SU-DHL-6 (cell line): ENCODE measurements around the gene ARSD.

Experiments
- CTCF ChIP-seq: fragments of 200-600 bp; sonication (generic); IDR thresholded peaks from one replicate; pipeline ENCODE4 v1.5.1; 2017; ENCODE audit warnings: antibody characterized with exemption, mild to moderate bottlenecking, low read length, moderate library complexity; ENCODE audit not compliant: insufficient read depth, poor library complexity, severe bottlenecking
- EZH2phosphoT487 ChIP-seq: fragments of 200-600 bp; sonication (generic), shearing (Covaris generic); conservative IDR thresholded peaks from 2 replicates; pipeline ENCODE4 v1.6.1; 2018; ENCODE audit warnings: mild to moderate bottlenecking, antibody characterized with exemption, low read length, moderate library complexity, mixed read lengths

GRCh38 chrX:2867206-2867605 lies 61.9 kb downstream of the ARSD start:
- TF ChIP-seq CTCF (no peak), EZH2phosphoT487 (no peak)
